HEK293 (cell line): ENCODE results near the gene UNC5B.

ENCODE experiments used
- CTCF ChIA-PET: fragments of 350-600 bp; formaldehyde crosslinking; extraction: SDS; loops from one replicate; lab custom pipeline; 2021; ENCODE audit warnings: antibody characterized with exemption; lab: Yijun Ruan, JAX
- POLR2A ChIA-PET: fragments of 300-600 bp; formaldehyde crosslinking; extraction: SDS; loops from one replicate; lab custom pipeline; 2020; ENCODE audit warnings: antibody characterized with exemption, inconsistent platforms; lab: Yijun Ruan, JAX
- H3K27ac ChIP-seq: fragments of 200-500 bp; sonication (Bioruptor generic); 2 replicates; pipeline ENCODE4 v1.5.1; 2014; ENCODE audit warnings: low read depth, low read length, control low read depth, inconsistent platforms; ENCODE audit errors: extremely low read depth
- H3K36me3 ChIP-seq, 2 experiments: fragments of 200-500 bp in 1 of 2; sonication (Bioruptor generic) in 1 of 2; 1 replicate in 1 of 2; 2 replicates in 1 of 2; pipeline ENCODE4 v1.5.1; 2014 to 2017; ENCODE audit warnings: inconsistent platforms in 2 of 2, low read length in 2 of 2; ENCODE audit not compliant: control insufficient read depth in 2 of 2, insufficient read depth in 1 of 2
- H3K4me1 ChIP-seq: fragments of 200-500 bp; sonication (Bioruptor generic); 2 replicates; pipeline ENCODE4 v1.5.1; 2014; ENCODE audit warnings: mild to moderate bottlenecking, low read length, inconsistent platforms; ENCODE audit not compliant: control insufficient read depth, insufficient read depth
- H3K4me3 ChIP-seq: 2 replicates; pipeline ENCODE4 v1.5.1; 2011; ENCODE audit warnings: low read depth, mild to moderate bottlenecking, control low read depth, low read length, moderate library complexity
- H3K9me3 ChIP-seq: fragments of 200-500 bp; sonication (Bioruptor generic); 2 replicates; pipeline ENCODE4 v1.5.1; 2014; ENCODE audit warnings: low read depth, low read length, inconsistent platforms; ENCODE audit not compliant: control insufficient read depth, insufficient read depth
- BCL11B ChIP-seq: fragments of 450-650 bp; formaldehyde crosslinking; IDR thresholded peaks from 2 replicates; pipeline ENCODE4 v1.5.1; 2016; ENCODE audit warnings: low read depth, missing biosample characterization, missing genetic modification characterization
- OVOL3 ChIP-seq: fragments of 450-650 bp; formaldehyde crosslinking; IDR thresholded peaks from 2 replicates; pipeline ENCODE4 v1.5.1; 2016; ENCODE audit warnings: missing biosample characterization, missing genetic modification characterization
- SETDB1 ChIP-seq: IDR thresholded peaks from one replicate; pipeline ENCODE4 v1.6.1; 2017; ENCODE audit warnings: mild to moderate bottlenecking, low read length, moderate library complexity, mixed read lengths; ENCODE audit not compliant: insufficient read length
- ZBTB1 ChIP-seq: fragments of 450-650 bp; formaldehyde crosslinking; IDR thresholded peaks from 2 replicates; pipeline ENCODE4 v1.5.1; 2016; ENCODE audit warnings: missing biosample characterization, missing genetic modification characterization
- ZNF18 ChIP-seq: fragments of 450-650 bp; formaldehyde crosslinking; IDR thresholded peaks from 2 replicates; pipeline ENCODE4 v1.5.1; 2016; ENCODE audit warnings: missing biosample characterization, missing genetic modification characterization
- ZNF19 ChIP-seq: fragments of 450-650 bp; formaldehyde crosslinking; IDR thresholded peaks from 2 replicates; pipeline ENCODE4; 2016; ENCODE audit warnings: missing biosample characterization, missing genetic modification characterization, low read depth
- ZNF2 ChIP-seq: fragments of 450-650 bp; formaldehyde crosslinking; IDR thresholded peaks from 2 replicates; pipeline ENCODE4 v1.5.1; 2016; ENCODE audit warnings: missing biosample characterization, missing genetic modification characterization
- ZNF211 ChIP-seq: fragments of 450-650 bp; formaldehyde crosslinking; IDR thresholded peaks from 2 replicates; pipeline ENCODE4 v1.5.1; 2016; ENCODE audit warnings: low read depth, missing biosample characterization, missing genetic modification characterization
- ZNF26 ChIP-seq: fragments of 450-650 bp; formaldehyde crosslinking; IDR thresholded peaks from 2 replicates; pipeline ENCODE4 v1.5.1; 2016; ENCODE audit warnings: missing biosample characterization, missing genetic modification characterization
- ZNF274 ChIP-seq, 2 experiments: fragments of 200-500 bp in 1 of 2; fragments of 450-650 bp in 1 of 2; sonication (Bioruptor generic) in 1 of 2; formaldehyde crosslinking in 1 of 2; IDR thresholded peaks; 2 replicates each; pipeline versions ENCODE4 v1.5.1 to v1.6.1; 2014 to 2016; ENCODE audit warnings: borderline replicate concordance in 1 of 2, inconsistent platforms in 1 of 2, low read length in 1 of 2, missing biosample characterization in 1 of 2, missing genetic modification characterization in 1 of 2
- ZNF280C ChIP-seq: fragments of 450-650 bp; formaldehyde crosslinking; IDR thresholded peaks from 2 replicates; pipeline ENCODE4 v1.5.1; 2016; ENCODE audit warnings: missing biosample characterization, missing genetic modification characterization
- ZNF302 ChIP-seq: fragments of 450-650 bp; formaldehyde crosslinking; IDR thresholded peaks from 2 replicates; pipeline ENCODE4 v1.5.1; 2016; ENCODE audit warnings: missing biosample characterization, missing genetic modification characterization, low read depth
- ZNF561 ChIP-seq: fragments of 450-650 bp; IDR thresholded peaks from 2 replicates; pipeline ENCODE4 v1.5.1; 2018; ENCODE audit warnings: missing biosample characterization, missing genetic modification characterization, borderline replicate concordance
- ZNF571 ChIP-seq: fragments of 450-650 bp; formaldehyde crosslinking; IDR thresholded peaks from 2 replicates; pipeline ENCODE4 v1.5.0; 2017; ENCODE audit warnings: missing biosample characterization, missing genetic modification characterization
- ZNF585B ChIP-seq: fragments of 450-650 bp; formaldehyde crosslinking; IDR thresholded peaks from 2 replicates; pipeline ENCODE4 v1.5.1; 2016; ENCODE audit warnings: missing biosample characterization, missing genetic modification characterization
- ZNF610 ChIP-seq: fragments of 450-650 bp; formaldehyde crosslinking; IDR thresholded peaks from 2 replicates; pipeline ENCODE4 v1.5.1; 2016; ENCODE audit warnings: missing biosample characterization, missing genetic modification characterization, borderline replicate concordance
- ZNF624 ChIP-seq: fragments of 450-650 bp; formaldehyde crosslinking; IDR thresholded peaks from 2 replicates; pipeline ENCODE4 v1.5.1; 2017; ENCODE audit warnings: missing biosample characterization, missing genetic modification characterization
- ZNF776 ChIP-seq: fragments of 450-650 bp; formaldehyde crosslinking; IDR thresholded peaks from 2 replicates; pipeline ENCODE4 v1.5.0; 2017; ENCODE audit warnings: missing biosample characterization, missing genetic modification characterization, borderline replicate concordance
- ZNF792 ChIP-seq: fragments of 450-650 bp; formaldehyde crosslinking; IDR thresholded peaks from 2 replicates; pipeline ENCODE4 v1.5.1; 2016; ENCODE audit warnings: missing biosample characterization, missing genetic modification characterization
- TF ChIP-seq, protein P1 (sequence below): fragments of 450-650 bp; formaldehyde crosslinking; IDR thresholded peaks from 2 replicates; pipeline ENCODE4 v1.5.1; 2016; ENCODE audit warnings: missing biosample characterization, missing genetic modification characterization, low read depth
- TF ChIP-seq, protein P2 (sequence below): fragments of 450-650 bp; formaldehyde crosslinking; IDR thresholded peaks from 2 replicates; pipeline ENCODE4 v1.5.1; 2016; ENCODE audit warnings: missing biosample characterization, missing genetic modification characterization
- TF ChIP-seq, protein P3 (sequence below): fragments of 450-650 bp; formaldehyde crosslinking; IDR thresholded peaks from 2 replicates; pipeline ENCODE4 v1.5.1; 2016; ENCODE audit warnings: missing biosample characterization, missing genetic modification characterization

The UNC5B gene

GRCh38 chr10:71193516-71193915 lies 18.9 kb upstream of the UNC5B start:
- Histone ChIP-seq H3K4me1 (no peaks in the 10 kb centered on the region), H3K4me3 (no peak overlapping the region), H3K36me3 (no peaks in the 10 kb centered on the region), H3K9me3 (no peaks in the 10 kb centered on the region), H3K27ac (no peak overlapping the region)
- POLR2A ChIA-PET: no interaction called here
- TF ChIP-seq BCL11B (no peak), ZNF776 (tag by site-specific recombination) (no peak), ZNF571 (tag by site-specific recombination) (no peak), ZNF18 (tag by site-specific recombination) (no peak)
- CTCF ChIA-PET: no interaction called here

DNA sequence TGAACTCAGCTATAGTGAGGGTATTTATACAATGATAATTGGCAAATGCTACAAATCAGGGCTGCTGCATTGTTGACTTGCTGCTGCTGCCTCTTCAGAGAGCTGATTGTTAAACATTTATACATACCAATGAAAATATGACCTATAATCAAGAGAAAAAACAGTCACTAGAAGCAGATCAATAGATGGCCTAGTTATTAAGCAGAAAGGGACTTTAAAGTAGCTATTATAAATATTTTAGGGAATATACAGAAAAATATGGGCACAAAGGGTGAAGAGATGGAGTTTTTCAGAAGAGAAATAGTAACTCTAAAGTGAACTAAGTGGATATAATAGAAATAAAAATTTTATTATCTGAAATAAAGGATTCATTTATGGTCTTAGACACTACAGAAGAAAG lies 14.4 kb upstream of the UNC5B start:
- Histone ChIP-seq H3K36me3 (no peaks in the 10 kb centered on the region), H3K4me3 (no peak overlapping the region), H3K4me1 (no peaks in the 10 kb centered on the region), H3K27ac (no peak overlapping the region), H3K9me3 (no peaks in the 10 kb centered on the region)
- TF ChIP-seq, protein P1, sequence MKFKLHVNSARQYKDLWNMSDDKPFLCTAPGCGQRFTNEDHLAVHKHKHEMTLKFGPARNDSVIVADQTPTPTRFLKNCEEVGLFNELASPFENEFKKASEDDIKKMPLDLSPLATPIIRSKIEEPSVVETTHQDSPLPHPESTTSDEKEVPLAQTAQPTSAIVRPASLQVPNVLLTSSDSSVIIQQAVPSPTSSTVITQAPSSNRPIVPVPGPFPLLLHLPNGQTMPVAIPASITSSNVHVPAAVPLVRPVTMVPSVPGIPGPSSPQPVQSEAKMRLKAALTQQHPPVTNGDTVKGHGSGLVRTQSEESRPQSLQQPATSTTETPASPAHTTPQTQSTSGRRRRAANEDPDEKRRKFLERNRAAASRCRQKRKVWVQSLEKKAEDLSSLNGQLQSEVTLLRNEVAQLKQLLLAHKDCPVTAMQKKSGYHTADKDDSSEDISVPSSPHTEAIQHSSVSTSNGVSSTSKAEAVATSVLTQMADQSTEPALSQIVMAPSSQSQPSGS (tag by site-specific recombination): no peak
- TF ChIP-seq, protein P2, sequence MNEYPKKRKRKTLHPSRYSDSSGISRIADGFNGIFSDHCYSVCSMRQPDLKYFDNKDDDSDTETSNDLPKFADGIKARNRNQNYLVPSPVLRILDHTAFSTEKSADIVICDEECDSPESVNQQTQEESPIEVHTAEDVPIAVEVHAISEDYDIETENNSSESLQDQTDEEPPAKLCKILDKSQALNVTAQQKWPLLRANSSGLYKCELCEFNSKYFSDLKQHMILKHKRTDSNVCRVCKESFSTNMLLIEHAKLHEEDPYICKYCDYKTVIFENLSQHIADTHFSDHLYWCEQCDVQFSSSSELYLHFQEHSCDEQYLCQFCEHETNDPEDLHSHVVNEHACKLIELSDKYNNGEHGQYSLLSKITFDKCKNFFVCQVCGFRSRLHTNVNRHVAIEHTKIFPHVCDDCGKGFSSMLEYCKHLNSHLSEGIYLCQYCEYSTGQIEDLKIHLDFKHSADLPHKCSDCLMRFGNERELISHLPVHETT: no peak
- TF ChIP-seq, protein P3, sequence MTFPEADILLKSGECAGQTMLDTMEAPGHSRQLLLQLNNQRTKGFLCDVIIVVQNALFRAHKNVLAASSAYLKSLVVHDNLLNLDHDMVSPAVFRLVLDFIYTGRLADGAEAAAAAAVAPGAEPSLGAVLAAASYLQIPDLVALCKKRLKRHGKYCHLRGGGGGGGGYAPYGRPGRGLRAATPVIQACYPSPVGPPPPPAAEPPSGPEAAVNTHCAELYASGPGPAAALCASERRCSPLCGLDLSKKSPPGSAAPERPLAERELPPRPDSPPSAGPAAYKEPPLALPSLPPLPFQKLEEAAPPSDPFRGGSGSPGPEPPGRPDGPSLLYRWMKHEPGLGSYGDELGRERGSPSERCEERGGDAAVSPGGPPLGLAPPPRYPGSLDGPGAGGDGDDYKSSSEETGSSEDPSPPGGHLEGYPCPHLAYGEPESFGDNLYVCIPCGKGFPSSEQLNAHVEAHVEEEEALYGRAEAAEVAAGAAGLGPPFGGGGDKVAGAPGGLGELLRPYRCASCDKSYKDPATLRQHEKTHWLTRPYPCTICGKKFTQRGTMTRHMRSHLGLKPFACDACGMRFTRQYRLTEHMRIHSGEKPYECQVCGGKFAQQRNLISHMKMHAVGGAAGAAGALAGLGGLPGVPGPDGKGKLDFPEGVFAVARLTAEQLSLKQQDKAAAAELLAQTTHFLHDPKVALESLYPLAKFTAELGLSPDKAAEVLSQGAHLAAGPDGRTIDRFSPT (tag by site-specific recombination): no peak
- TF ChIP-seq ZNF610 (tag by site-specific recombination) (no peak), SETDB1 (peak; percentile 96), ZNF624 (no peak), OVOL3 (tag by site-specific recombination) (no peak), ZNF585B (tag by site-specific recombination) (no peak), ZNF19 (no peak)
- POLR2A ChIA-PET: no interaction called here
- CTCF ChIA-PET: interaction anchor here (1.3 kb wide), 1 partner anchor 11 kb away, joined by 5 read pairs; no protein-coding TSS in a partner anchor

- ChIA-PET POLR2A (interaction anchor here (1.9 kb wide), 1 partner anchor 10 kb away, joined by 4 read pairs; the partner anchor contains the start of gene UNC5B), CTCF (no interaction called here)
- H3K4me1 ChIP-seq: peaks cover 4% of the 10 kb centered on the region
- no peak overlapping the region for H3K4me3 ChIP-seq
- H3K27ac ChIP-seq: no peak overlapping the region
- H3K36me3 ChIP-seq: no peaks in the 10 kb centered on the region
- H3K9me3 ChIP-seq: no peaks in the 10 kb centered on the region
- TF ChIP-seq ZNF280C (tag by site-specific recombination) (no peak), ZNF274 (IDR thresholded peaks at IDR 0.05; ENCODE audit: low read length) (no peak), ZNF274 (tag by site-specific recombination; IDR thresholded peaks at IDR 0.05; ENCODE audit: borderline replicate concordance) (no peak), ZNF211 (tag by site-specific recombination) (no peak), ZNF2 (tag by site-specific recombination) (no peak), ZNF302 (tag by site-specific recombination) (no peak), ZNF792 (tag by site-specific recombination) (no peak), ZNF26 (tag by site-specific recombination) (no peak), ZNF561 (tag by site-specific recombination) (no peak), ZBTB1 (tag by site-specific recombination) (no peak)
Measured at GRCh38 chr10:71201849-71202248, 10.5 kb upstream of the UNC5B start.
